Measurements from ENCODE around the gene SF3B6. TPM values are rescaled to one million over a fixed set of nuclear protein-coding genes. Genes with fewer than 3 reads are reported as not detected.

The SF3B6 gene
- total and polyA plus RNA-seq, 9 of the 15 experiments (the other 6 are each of a cell fraction or from before 2014, with no cell fraction given): 146 to 591 (median 295) TPM

DNA sequence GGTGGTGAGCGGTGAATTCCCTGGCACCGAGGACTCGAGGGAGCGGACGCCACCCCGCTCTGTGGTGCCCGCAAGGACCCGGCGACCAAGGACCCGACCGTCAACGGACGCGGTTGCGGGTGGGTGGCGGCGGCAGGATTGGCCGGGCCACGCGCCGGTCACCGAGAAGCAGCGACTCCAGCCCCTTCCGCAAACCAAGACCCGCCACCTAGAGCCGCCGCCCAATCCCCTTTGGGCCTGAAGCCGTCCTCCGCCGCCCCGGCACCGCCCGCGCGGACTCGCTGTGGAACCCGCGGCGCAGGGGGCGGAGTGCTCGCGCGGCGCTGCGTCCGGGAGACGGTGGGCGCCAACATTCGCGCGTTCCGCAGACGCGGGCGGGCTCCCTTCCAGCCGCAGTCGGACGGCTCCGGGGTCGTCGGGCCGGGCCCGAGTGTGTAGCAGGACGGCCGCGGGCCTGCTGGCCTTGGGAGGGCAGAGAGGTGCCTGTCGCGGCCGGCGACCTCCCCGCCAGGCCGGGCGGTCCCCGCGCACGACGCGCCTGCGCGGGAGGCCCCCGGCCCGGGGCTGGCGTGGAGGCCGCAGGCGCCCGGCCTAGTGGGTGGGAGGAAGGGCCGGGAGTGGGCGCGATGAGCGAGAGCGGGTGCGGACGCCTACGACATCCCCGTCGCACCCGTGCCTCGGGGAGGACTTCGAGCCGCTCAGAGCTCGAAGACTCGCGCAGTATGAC, 47.2 kb upstream of the SF3B6 start, which contains the start of the genes FAM228B and PFN4 (continued):
- TF ChIP-seq, protein P1, sequence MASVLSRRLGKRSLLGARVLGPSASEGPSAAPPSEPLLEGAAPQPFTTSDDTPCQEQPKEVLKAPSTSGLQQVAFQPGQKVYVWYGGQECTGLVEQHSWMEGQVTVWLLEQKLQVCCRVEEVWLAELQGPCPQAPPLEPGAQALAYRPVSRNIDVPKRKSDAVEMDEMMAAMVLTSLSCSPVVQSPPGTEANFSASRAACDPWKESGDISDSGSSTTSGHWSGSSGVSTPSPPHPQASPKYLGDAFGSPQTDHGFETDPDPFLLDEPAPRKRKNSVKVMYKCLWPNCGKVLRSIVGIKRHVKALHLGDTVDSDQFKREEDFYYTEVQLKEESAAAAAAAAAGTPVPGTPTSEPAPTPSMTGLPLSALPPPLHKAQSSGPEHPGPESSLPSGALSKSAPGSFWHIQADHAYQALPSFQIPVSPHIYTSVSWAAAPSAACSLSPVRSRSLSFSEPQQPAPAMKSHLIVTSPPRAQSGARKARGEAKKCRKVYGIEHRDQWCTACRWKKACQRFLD (CRISPR knock-in tag; IDR thresholded peaks at IDR 0.05): 0 out of 2 replicates have a peak, but pooled peaks have one; percentile 35
- TF ChIP-seq CHD1 (IDR thresholded peaks at IDR 0.05; ENCODE audit: low read length) (no peak), GATAD2A (IDR thresholded peaks at IDR 0.05) (no peak), IRF2 (CRISPR knock-in tag; IDR thresholded peaks at IDR 0.05) (no peak), FOXJ3 (CRISPR knock-in tag; IDR thresholded peaks at IDR 0.05) (no peak), SMARCA5 (IDR thresholded peaks at IDR 0.05) (no peak), ZNF785 (CRISPR knock-in tag; IDR thresholded peaks at IDR 0.05) (no peak), HNRNPH1 (optimal IDR thresholded peaks at IDR 0.05; ENCODE audit: low read depth, low read length) (no peak), SIN3A (IDR thresholded peaks at IDR 0.05; ENCODE audit: borderline replicate concordance in 2 of 2, control insufficient read depth in 1 of 2, low read depth in 2 of 2, low read length in 2 of 2) (0 out of 4 replicates have a peak, but pooled peaks of 1 of the 2 experiments have one; percentile 37), CAMTA2 (CRISPR knock-in tag; conservative IDR thresholded peaks at IDR 0.05) (no peak), EHMT2 (IDR thresholded peaks at IDR 0.05) (no peak)
- TF ChIP-seq, protein P2, sequence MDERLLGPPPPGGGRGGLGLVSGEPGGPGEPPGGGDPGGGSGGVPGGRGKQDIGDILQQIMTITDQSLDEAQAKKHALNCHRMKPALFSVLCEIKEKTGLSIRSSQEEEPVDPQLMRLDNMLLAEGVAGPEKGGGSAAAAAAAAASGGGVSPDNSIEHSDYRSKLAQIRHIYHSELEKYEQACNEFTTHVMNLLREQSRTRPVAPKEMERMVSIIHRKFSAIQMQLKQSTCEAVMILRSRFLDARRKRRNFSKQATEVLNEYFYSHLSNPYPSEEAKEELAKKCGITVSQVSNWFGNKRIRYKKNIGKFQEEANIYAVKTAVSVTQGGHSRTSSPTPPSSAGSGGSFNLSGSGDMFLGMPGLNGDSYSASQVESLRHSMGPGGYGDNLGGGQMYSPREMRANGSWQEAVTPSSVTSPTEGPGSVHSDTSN (CRISPR knock-in tag; IDR thresholded peaks at IDR 0.05; ENCODE audit: low read depth): peak; percentile 77
- TF ChIP-seq, protein P2 (tag; conservative IDR thresholded peaks at IDR 0.05; ENCODE audit: low read depth): peak; percentile 80
- TF ChIP-seq, protein P3, sequence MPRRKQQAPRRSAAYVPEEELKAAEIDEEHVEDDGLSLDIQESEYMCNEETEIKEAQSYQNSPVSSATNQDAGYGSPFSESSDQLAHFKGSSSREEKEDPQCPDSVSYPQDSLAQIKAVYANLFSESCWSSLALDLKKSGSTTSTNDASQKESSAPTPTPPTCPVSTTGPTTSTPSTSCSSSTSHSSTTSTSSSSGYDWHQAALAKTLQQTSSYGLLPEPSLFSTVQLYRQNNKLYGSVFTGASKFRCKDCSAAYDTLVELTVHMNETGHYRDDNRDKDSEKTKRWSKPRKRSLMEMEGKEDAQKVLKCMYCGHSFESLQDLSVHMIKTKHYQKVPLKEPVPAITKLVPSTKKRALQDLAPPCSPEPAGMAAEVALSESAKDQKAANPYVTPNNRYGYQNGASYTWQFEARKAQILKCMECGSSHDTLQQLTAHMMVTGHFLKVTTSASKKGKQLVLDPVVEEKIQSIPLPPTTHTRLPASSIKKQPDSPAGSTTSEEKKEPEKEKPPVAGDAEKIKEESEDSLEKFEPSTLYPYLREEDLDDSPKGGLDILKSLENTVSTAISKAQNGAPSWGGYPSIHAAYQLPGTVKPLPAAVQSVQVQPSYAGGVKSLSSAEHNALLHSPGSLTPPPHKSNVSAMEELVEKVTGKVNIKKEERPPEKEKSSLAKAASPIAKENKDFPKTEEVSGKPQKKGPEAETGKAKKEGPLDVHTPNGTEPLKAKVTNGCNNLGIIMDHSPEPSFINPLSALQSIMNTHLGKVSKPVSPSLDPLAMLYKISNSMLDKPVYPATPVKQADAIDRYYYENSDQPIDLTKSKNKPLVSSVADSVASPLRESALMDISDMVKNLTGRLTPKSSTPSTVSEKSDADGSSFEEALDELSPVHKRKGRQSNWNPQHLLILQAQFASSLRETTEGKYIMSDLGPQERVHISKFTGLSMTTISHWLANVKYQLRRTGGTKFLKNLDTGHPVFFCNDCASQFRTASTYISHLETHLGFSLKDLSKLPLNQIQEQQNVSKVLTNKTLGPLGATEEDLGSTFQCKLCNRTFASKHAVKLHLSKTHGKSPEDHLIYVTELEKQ (CRISPR knock-in tag; IDR thresholded peaks at IDR 0.05): no peak
- TF ChIP-seq, protein P4, sequence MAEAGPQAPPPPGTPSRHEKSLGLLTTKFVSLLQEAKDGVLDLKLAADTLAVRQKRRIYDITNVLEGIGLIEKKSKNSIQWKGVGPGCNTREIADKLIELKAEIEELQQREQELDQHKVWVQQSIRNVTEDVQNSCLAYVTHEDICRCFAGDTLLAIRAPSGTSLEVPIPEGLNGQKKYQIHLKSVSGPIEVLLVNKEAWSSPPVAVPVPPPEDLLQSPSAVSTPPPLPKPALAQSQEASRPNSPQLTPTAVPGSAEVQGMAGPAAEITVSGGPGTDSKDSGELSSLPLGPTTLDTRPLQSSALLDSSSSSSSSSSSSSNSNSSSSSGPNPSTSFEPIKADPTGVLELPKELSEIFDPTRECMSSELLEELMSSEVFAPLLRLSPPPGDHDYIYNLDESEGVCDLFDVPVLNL (CRISPR knock-in tag; IDR thresholded peaks at IDR 0.05; ENCODE audit: low read depth): no peak

Measured in K562 (cell line).